Esophagus (tissue), 2 donors: ENCODE results near the gene PXYLP1. TPM values are rescaled to one million over a fixed set of nuclear protein-coding genes. Genes with fewer than 3 reads are reported as not detected.

Experiments
- polyA plus RNA-seq, 2 donors: library from polyadenylated mRNA; stranded (reverse); fragments of 200-250 nt; gene quantifications; one replicate each; pipeline ENCODE4 v1.2.3, GENCODE V29; 2013
- donor health status: healthy with polysubstance abuse.
- donor health status: Bipolar disorder and iron deficiency.

PXYLP1 gene
- polyA plus RNA-seq, 2 donors: 1.1 to 1.2 TPM

Other genes with a start within 250 kb of the PXYLP1 start
- under 1 TPM in 1 of 2 donors, not detected in 1; 0.04 TPM for gene SPSB4, start 180.5 kb upstream of the PXYLP1 start, polyA plus RNA-seq
- 1 to 10 TPM; 3.4 to 5.9 TPM for gene ZBTB38, start 136.7 kb downstream of the PXYLP1 start, polyA plus RNA-seq